OCI-LY1 (cell line): Measurements from ENCODE around the gene RFX4.

ENCODE experiments used
- H2AFZ ChIP-seq: fragments of 200-600 bp; sonication (generic), shearing (Covaris generic); 2 replicates; pipeline ENCODE4 v1.6.0; 2014; ENCODE audit warnings: antibody characterized with exemption, mild to moderate bottlenecking, low read length
- H3F3A ChIP-seq: fragments of 200-600 bp; sonication (generic), shearing (Covaris generic); 2 replicates; pipeline ENCODE4 v1.6.0; 2014; ENCODE audit warnings: mild to moderate bottlenecking, antibody characterized with exemption, low read length, moderate library complexity; ENCODE audit not compliant: insufficient read depth
- H3K27ac ChIP-seq: fragments of 200-600 bp; sonication (generic); 2 replicates; pipeline ENCODE4 v1.5.1; 2014; ENCODE audit warnings: low read length, mixed run types, mild to moderate bottlenecking, low read depth; ENCODE audit not compliant: poor library complexity, severe bottlenecking
- H3K27me3 ChIP-seq: fragments of 200-600 bp; sonication (generic); 2 replicates; pipeline ENCODE4 v1.6.0; 2014; ENCODE audit warnings: antibody characterized with exemption, mild to moderate bottlenecking, low read length, moderate library complexity; ENCODE audit not compliant: insufficient read depth
- H3K36me3 ChIP-seq: fragments of 200-600 bp; sonication (generic); 2 replicates; pipeline ENCODE4 v1.6.1; 2014; ENCODE audit warnings: mild to moderate bottlenecking, antibody characterized with exemption, low read length, moderate library complexity, mixed read lengths; ENCODE audit not compliant: insufficient read depth
- H3K4me1 ChIP-seq: fragments of 200-600 bp; sonication (generic); 2 replicates; pipeline ENCODE4 v1.5.1; 2014; ENCODE audit warnings: mild to moderate bottlenecking, low read length, moderate library complexity; ENCODE audit not compliant: insufficient read depth, severe bottlenecking
- H3K4me2 ChIP-seq: fragments of 200-600 bp; sonication (generic), shearing (Covaris generic); 2 replicates; pipeline ENCODE4 v1.6.1; 2014; ENCODE audit warnings: low read length
- H3K4me3 ChIP-seq: fragments of 200-600 bp; sonication (generic); 2 replicates; pipeline ENCODE4 v1.5.1; 2014; ENCODE audit warnings: low read length, low read depth, mild to moderate bottlenecking, mixed read lengths; ENCODE audit not compliant: poor library complexity, severe bottlenecking
- H3K79me2 ChIP-seq: fragments of 200-600 bp; shearing (Covaris generic); 2 replicates; pipeline ENCODE4 v1.6.1; 2016; ENCODE audit warnings: mixed run types, low read length, mixed read lengths; ENCODE audit not compliant: insufficient read depth
- H3K9ac ChIP-seq: fragments of 200-600 bp; sonication (generic), shearing (Covaris generic); 2 replicates; pipeline ENCODE4 v1.6.1; 2014; ENCODE audit warnings: mild to moderate bottlenecking, low read length, mixed read lengths
- H3K9me2 ChIP-seq: fragments of 200-600 bp; sonication (generic), shearing (Covaris generic); 2 replicates; pipeline ENCODE4 v1.6.1; 2014; ENCODE audit warnings: low read depth, mild to moderate bottlenecking, low read length, mixed read lengths
- H3K9me3 ChIP-seq: fragments of 200-600 bp; shearing (Covaris generic); 2 replicates; pipeline ENCODE4 v1.6.1; 2014; ENCODE audit warnings: low read length, mixed read lengths
- H4K20me1 ChIP-seq: fragments of 200-600 bp; sonication (generic), shearing (Covaris generic); 2 replicates; pipeline ENCODE4 v1.6.0; 2016; ENCODE audit warnings: mild to moderate bottlenecking, low read length; ENCODE audit not compliant: insufficient read depth
- EZH2 ChIP-seq: fragments of 200-600 bp; sonication (generic), shearing (Covaris generic); IDR thresholded peaks from 2 replicates; pipeline ENCODE4 v1.8.0; 2017; ENCODE audit warnings: borderline replicate concordance, mixed run types, mild to moderate bottlenecking, antibody characterized with exemption, low read length, moderate library complexity, mixed read lengths
- TF ChIP-seq, protein P1 (sequence below): fragments of 200-600 bp; sonication (generic), shearing (Covaris generic); IDR thresholded peaks from 2 replicates; pipeline ENCODE4 v1.5.1; 2017; ENCODE audit warnings: mild to moderate bottlenecking, antibody characterized with exemption, low read length, moderate library complexity, mixed read lengths

Gene RFX4

GRCh38 chr12:106721915-106722314 lies 139.1 kb downstream of the RFX4 start:
- TF ChIP-seq, protein P1, sequence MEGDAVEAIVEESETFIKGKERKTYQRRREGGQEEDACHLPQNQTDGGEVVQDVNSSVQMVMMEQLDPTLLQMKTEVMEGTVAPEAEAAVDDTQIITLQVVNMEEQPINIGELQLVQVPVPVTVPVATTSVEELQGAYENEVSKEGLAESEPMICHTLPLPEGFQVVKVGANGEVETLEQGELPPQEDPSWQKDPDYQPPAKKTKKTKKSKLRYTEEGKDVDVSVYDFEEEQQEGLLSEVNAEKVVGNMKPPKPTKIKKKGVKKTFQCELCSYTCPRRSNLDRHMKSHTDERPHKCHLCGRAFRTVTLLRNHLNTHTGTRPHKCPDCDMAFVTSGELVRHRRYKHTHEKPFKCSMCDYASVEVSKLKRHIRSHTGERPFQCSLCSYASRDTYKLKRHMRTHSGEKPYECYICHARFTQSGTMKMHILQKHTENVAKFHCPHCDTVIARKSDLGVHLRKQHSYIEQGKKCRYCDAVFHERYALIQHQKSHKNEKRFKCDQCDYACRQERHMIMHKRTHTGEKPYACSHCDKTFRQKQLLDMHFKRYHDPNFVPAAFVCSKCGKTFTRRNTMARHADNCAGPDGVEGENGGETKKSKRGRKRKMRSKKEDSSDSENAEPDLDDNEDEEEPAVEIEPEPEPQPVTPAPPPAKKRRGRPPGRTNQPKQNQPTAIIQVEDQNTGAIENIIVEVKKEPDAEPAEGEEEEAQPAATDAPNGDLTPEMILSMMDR = no peak
- no peak for TF ChIP-seq EZH2
- Histone ChIP-seq H3K27ac (no peak overlapping the region), H3K9me2 (no peaks in the 10 kb centered on the region)

DNA sequence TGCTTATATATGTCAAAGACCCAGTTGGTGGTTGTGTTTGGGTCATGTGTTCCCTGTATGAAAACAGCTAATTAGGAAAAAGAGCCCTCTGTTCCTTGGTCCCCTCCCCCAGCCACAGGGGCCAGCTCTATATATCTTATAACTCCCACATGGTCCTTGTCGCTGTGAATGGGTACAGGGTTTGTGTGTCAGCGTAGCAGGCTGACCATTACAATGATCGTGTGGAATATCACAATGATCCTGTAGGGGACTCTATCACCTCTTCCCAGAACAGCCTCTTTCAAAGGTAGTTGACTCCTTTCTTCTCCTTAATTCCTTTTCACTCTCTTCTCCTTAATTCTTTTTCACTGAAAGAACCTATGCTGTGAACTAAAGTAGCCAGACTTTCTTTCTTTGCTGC lies 140.0 kb downstream of the RFX4 start:
- Histone ChIP-seq H3K9me3 (no peaks in the 10 kb centered on the region), H3K36me3 (no peaks in the 10 kb centered on the region), H3K27ac (no peak overlapping the region), H3F3A (no peaks in the 10 kb centered on the region), H3K9ac (no peak overlapping the region), H3K9me2 (no peaks in the 10 kb centered on the region), H3K4me2 (no peak overlapping the region), H2AFZ (no peak overlapping the region), H3K79me2 (no peaks in the 10 kb centered on the region), H3K4me3 (no peak overlapping the region), H4K20me1 (no peaks in the 10 kb centered on the region), H3K4me1 (no peaks in the 10 kb centered on the region), H3K27me3 (no peaks in the 10 kb centered on the region)
- TF ChIP-seq, protein P1 = no peak
- TF ChIP-seq EZH2 = no peak

More at GRCh38 chr12:106721915-106722314, 139.1 kb downstream of the RFX4 start:
- Histone ChIP-seq H3K4me2 (no peak overlapping the region), H3K9ac (no peak overlapping the region), H3K4me1 (no peaks in the 10 kb centered on the region), H3K79me2 (no peaks in the 10 kb centered on the region), H4K20me1 (no peaks in the 10 kb centered on the region), H2AFZ (no peak overlapping the region), H3K27me3 (no peaks in the 10 kb centered on the region), H3K9me3 (no peaks in the 10 kb centered on the region), H3K36me3 (no peaks in the 10 kb centered on the region), H3F3A (no peaks in the 10 kb centered on the region), H3K4me3 (no peak overlapping the region)

DNA sequence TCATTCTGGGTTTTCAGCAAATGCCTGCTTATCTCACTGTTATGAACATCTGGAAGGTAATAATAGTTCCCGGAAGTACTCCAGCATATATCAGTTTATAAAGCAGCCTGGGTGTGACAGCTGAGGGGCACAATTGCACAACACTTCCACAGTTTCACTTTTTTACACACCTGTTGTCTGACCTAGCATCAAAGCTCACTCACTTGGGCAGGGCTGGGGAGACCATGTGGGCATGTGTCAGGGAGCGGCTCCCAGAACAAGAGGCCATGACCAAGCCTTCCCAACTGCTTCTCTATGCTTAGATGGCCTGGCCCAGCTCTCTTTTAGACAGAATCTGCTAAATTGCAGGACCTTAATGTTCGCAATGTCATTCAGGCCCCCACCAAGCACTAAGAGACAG lies 140.6 kb downstream of the RFX4 start:
- Histone ChIP-seq H3K4me2 (no peak overlapping the region), H3K79me2 (no peaks in the 10 kb centered on the region), H2AFZ (no peak overlapping the region), H3K9me2 (no peaks in the 10 kb centered on the region), H3K36me3 (no peaks in the 10 kb centered on the region), H4K20me1 (no peaks in the 10 kb centered on the region), H3K27me3 (no peaks in the 10 kb centered on the region), H3K9ac (no peak overlapping the region), H3K4me1 (no peaks in the 10 kb centered on the region), H3K4me3 (no peak overlapping the region), H3K27ac (no peak overlapping the region), H3K9me3 (no peaks in the 10 kb centered on the region), H3F3A (no peaks in the 10 kb centered on the region)
- TF ChIP-seq, protein P1 = no peak
- TF ChIP-seq EZH2 = no peak
